IPS-20b (cell line): ENCODE results near the gene CAPN9.
"Not testable (repeated sequence)": the region's sequence is repeated elsewhere in the genome, so short reads cannot be mapped to it uniquely, and the experiment has no call there.

Experiments
- H3K27ac ChIP-seq: one replicate; pipeline ENCODE4 v1.5.1; 2013; ENCODE audit warnings: low read length
- H3K27me3 ChIP-seq: 2 replicates; pipeline ENCODE4 v1.6.1; 2013; ENCODE audit warnings: mild to moderate bottlenecking, low read length, inconsistent platforms; ENCODE audit not compliant: insufficient read depth
- H3K36me3 ChIP-seq: 2 replicates; pipeline ENCODE4 v1.6.1; 2013; ENCODE audit warnings: low read depth, mild to moderate bottlenecking, inconsistent platforms, low read length, moderate library complexity; ENCODE audit not compliant: insufficient read depth
- H3K4me1 ChIP-seq: 2 replicates; pipeline ENCODE4 v1.6.1; 2013; ENCODE audit warnings: mild to moderate bottlenecking, control low read depth, inconsistent platforms, low read length, moderate library complexity; ENCODE audit not compliant: insufficient read depth
- H3K4me3 ChIP-seq: 2 replicates; pipeline ENCODE4 v1.5.1; 2013; ENCODE audit warnings: mild to moderate bottlenecking, low read length, inconsistent platforms
- H3K9ac ChIP-seq: 2 replicates; pipeline ENCODE4 v1.6.1; 2013; ENCODE audit warnings: low read depth, mild to moderate bottlenecking, inconsistent platforms, low read length, moderate library complexity
- H3K9me3 ChIP-seq: 2 replicates; pipeline ENCODE4 v1.6.1; 2013; ENCODE audit warnings: mild to moderate bottlenecking, low read depth, low read length, inconsistent platforms; ENCODE audit not compliant: insufficient read depth

CAPN9 gene, protein sequence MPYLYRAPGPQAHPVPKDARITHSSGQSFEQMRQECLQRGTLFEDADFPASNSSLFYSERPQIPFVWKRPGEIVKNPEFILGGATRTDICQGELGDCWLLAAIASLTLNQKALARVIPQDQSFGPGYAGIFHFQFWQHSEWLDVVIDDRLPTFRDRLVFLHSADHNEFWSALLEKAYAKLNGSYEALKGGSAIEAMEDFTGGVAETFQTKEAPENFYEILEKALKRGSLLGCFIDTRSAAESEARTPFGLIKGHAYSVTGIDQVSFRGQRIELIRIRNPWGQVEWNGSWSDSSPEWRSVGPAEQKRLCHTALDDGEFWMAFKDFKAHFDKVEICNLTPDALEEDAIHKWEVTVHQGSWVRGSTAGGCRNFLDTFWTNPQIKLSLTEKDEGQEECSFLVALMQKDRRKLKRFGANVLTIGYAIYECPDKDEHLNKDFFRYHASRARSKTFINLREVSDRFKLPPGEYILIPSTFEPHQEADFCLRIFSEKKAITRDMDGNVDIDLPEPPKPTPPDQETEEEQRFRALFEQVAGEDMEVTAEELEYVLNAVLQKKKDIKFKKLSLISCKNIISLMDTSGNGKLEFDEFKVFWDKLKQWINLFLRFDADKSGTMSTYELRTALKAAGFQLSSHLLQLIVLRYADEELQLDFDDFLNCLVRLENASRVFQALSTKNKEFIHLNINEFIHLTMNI

DNA sequence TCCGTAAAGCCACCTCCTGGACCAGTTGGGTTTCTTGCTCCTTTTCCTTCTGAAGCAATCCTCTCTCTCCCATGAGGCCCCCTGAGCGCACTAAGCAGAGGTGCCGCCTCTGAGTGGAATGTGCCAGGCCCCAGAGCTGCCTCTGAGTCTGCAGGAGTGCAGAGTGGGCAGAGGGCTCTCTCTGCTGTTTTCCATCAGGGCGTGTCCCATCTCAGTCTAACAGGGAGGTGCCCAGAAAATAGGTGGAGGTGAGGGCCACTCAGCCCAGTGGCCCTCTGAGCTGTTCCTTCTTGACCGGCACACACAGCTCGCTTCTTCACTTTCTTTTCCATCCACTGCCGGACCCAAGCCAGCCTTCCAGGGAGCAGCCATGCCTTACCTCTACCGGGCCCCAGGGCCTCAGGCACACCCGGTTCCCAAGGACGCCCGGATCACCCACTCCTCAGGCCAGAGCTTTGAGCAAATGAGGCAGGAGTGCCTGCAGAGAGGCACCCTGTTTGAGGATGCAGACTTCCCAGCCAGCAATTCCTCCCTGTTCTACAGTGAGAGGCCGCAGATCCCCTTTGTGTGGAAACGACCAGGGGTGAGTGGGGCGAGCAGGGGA lies at the start of gene CAPN9:
Gene CAPN9 (plus strand): TSS at position 262 of the 604 bp plus-strand sequence. CDS start 109 bp downstream, at position 371.
- Histone ChIP-seq H3K9me3 (no peaks in the 10 kb centered on the region), H3K27me3 (no peaks in the 10 kb centered on the region), H3K27ac (no peak within 1 kb of the TSS), H3K9ac (no peak within 1 kb of the TSS), H3K36me3 (no peaks in the 10 kb centered on the region), H3K4me3 (no peak within 1 kb of the TSS), H3K4me1 (peaks cover 12% of the 10 kb centered on the region; the same call in 1 of the 2 replicates)

GRCh38 chr1:230698130-230698529 lies 49.1 kb upstream of the CAPN9 start:
- Histone ChIP-seq H3K27ac (no peak overlapping the region), H3K9ac (no peak overlapping the region), H3K9me3 (no peaks in the 10 kb centered on the region), H3K4me1 (no peaks in the 10 kb centered on the region), H3K27me3 (no peaks in the 10 kb centered on the region), H3K36me3 (peaks cover 14% of the 10 kb centered on the region), H3K4me3 (no peak overlapping the region)

- H3K4me1 ChIP-seq, H3K9me3 ChIP-seq, H3K27ac ChIP-seq, H3K36me3 ChIP-seq, H3K9ac ChIP-seq, H3K27me3 ChIP-seq, H3K4me3 ChIP-seq: not testable (repeated sequence)
These were observed 48.2 kb upstream of the CAPN9 start for GRCh38 chr1:230698964-230699363.

GRCh38 chr1:230699716-230700115 lies 47.5 kb upstream of the CAPN9 start:
- H3K27ac ChIP-seq: no peak overlapping the region
- no peak overlapping the region for H3K4me3 ChIP-seq
- H3K4me1 ChIP-seq: no peaks in the 10 kb centered on the region
- H3K9me3 ChIP-seq: no peaks in the 10 kb centered on the region
- no peaks in the 10 kb centered on the region for H3K36me3 ChIP-seq
- H3K9ac ChIP-seq: no peak overlapping the region
- H3K27me3 ChIP-seq: no peaks in the 10 kb centered on the region

DNA sequence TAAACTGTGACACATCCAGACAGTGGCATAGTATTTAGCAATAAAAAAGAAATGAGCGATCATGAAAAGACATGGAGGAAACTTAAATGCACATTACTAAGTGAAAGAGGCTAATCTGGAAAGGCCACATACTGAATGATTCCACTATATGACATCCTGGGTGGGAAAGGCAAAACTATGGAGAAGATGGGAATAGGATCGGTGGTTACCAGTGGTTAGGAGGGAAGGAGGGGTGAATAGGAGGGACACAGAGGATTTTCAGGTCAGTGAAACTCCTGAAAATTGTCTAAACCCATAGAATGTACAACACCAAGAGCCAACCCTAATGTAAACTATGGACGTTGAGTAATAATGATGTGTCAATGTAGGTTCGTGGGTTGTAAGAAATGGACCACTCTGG lies 47.1 kb upstream of the CAPN9 start:
- Histone ChIP-seq H3K4me3 (no peak overlapping the region), H3K27me3 (no peaks in the 10 kb centered on the region), H3K36me3 (no peaks in the 10 kb centered on the region), H3K9ac (no peak overlapping the region), H3K4me1 (no peaks in the 10 kb centered on the region), H3K27ac (no peak overlapping the region), H3K9me3 (no peaks in the 10 kb centered on the region)

DNA sequence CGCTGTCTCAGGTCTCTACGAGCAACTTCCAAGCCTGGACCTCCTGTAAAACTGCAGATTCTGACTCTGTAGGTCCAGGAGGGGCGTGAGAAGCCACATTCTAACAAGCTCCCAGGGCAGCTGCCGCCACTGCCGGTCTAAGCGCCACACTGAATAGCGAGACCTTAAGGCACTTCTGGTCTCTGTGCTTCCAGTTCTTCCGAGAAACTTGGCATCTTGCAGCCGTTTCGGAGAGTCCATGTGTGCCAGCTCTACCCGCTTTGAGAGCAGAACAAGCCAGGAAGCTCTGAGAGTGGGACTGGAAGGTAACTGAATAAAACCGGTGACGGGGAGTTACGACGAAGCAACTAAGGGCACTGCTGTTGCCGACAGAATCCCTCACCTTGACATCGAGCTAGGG lies 45.8 kb upstream of the CAPN9 start:
- H3K9ac ChIP-seq: no peak overlapping the region
- no peaks in the 10 kb centered on the region for H3K9me3 ChIP-seq
- no peak overlapping the region for H3K4me3 ChIP-seq
- no peaks in the 10 kb centered on the region for H3K36me3 ChIP-seq
- no peaks in the 10 kb centered on the region for H3K4me1 ChIP-seq
- no peak overlapping the region for H3K27ac ChIP-seq
- H3K27me3 ChIP-seq: no peaks in the 10 kb centered on the region

GRCh38 chr1:230701895-230702768 lies 45.1 kb upstream of the CAPN9 start:
- Histone ChIP-seq H3K9me3 (no peaks in the 10 kb centered on the region), H3K27me3 (no peaks in the 10 kb centered on the region), H3K4me3 (no peak overlapping the region), H3K4me1 (no peaks in the 10 kb centered on the region), H3K36me3 (no peaks in the 10 kb centered on the region), H3K27ac (no peak overlapping the region), H3K9ac (no peak overlapping the region)

DNA sequence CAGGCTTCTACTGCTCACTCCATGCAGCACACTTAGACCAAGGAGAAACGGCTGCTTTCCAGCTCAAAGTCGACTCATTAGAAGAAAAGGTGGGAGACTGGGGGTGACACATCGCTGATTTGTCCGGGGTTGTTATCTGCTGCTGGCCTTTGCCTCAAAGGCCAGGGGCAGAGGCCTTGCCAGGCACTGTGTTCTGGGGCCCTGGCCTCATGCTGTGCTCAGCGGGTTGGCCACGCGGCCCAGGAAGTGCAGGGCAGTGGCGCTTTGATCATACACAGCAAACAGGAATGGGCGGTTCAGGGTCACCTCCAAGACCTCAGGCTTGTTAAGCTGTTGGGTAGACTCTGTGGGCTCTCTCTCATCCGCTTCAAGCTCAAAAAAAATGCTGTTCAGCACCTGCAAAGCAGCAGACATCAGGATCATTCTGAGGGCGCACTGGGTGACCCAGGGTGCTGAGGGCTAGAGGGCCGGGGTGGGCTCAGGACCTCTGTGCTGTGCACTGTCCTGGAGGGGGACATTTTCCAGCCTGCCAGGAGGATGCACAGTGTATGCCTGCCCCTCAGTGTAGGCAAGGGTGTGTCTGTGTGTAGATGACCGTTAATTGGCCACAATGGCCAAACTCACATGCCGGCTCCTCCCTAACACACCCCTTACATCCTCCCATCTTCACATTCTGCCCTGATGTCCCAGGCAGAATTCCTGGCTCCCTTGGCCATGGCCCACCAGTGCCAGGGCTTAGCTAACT lies 44.1 kb upstream of the CAPN9 start:
- no peak overlapping the region for H3K9ac ChIP-seq
- H3K27ac ChIP-seq: no peak overlapping the region
- no peaks in the 10 kb centered on the region for H3K27me3 ChIP-seq
- no peak overlapping the region for H3K4me3 ChIP-seq
- H3K9me3 ChIP-seq: no peaks in the 10 kb centered on the region
- H3K4me1 ChIP-seq: no peaks in the 10 kb centered on the region
- H3K36me3 ChIP-seq: no peaks in the 10 kb centered on the region

DNA sequence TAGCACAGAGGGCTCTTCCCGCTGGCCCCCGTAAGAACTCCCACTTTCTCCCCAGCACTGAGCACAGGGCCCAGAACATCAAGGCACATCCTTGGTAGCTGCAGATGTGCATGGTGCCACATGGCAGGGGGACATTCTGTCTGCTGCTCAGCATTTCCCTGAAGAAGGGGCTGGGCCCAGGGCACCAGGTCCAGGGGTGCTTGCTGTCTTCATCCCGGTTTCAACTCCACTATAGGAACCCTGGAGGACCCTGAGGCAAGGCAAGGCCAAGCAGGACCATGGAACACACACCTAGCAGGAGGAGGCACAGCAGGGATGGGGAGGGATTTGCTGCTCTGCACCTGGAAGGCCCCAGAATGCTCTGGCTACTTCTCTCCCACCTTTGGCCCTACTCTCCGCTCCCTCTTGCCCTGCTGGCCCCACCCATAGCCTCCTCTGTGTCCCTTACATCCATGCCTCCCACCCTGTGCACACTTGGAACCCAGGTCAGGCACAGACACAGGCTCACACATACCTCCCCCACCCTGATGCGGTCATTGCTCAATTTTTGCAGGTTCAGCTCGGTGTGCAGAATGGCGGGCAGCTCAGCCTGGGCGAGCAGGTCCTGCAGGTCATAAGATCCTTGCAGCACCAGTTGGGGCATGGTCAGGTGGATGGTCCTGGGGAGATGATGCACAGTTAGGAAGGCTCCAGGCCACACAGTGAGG lies 43.4 kb upstream of the CAPN9 start:
- no peaks in the 10 kb centered on the region for H3K9me3 ChIP-seq
- no peaks in the 10 kb centered on the region for H3K27me3 ChIP-seq
- H3K4me3 ChIP-seq: no peak overlapping the region
- H3K9ac ChIP-seq: no peak overlapping the region
- H3K4me1 ChIP-seq: no peaks in the 10 kb centered on the region
- H3K27ac ChIP-seq: no peak overlapping the region
- no peaks in the 10 kb centered on the region for H3K36me3 ChIP-seq

GRCh38 chr1:230704830-230705229 lies 42.4 kb upstream of the CAPN9 start:
- Histone ChIP-seq H3K27ac (no peak overlapping the region), H3K9me3 (no peaks in the 10 kb centered on the region), H3K4me1 (no peaks in the 10 kb centered on the region), H3K9ac (no peak overlapping the region), H3K27me3 (no peaks in the 10 kb centered on the region), H3K4me3 (no peak overlapping the region), H3K36me3 (no peaks in the 10 kb centered on the region)
